KG1 (cell line): ENCODE measurements around the gene DMAP1.
"Not testable (repeated sequence)": the region's sequence is repeated elsewhere in the genome, so short reads cannot be mapped to it uniquely, and the experiment has no call there.

Experiments
- DNase-seq: peaks from one replicate; lab custom pipeline; 2025; lab: John Stamatoyannopoulos, UW

The DMAP1 gene

GRCh38 chr1:44213222-44214112 lies at the start of gene DMAP1:
Gene DMAP1 (plus strand): TSS chr1:44213471. CDS start chr1:44213754, 283 bp downstream.
- DNase-seq = peak; percentile 84

- DNase-seq = no peak
Observed at GRCh38 chr1:44168520-44169098, 44.7 kb upstream of the DMAP1 start.

- DNase-seq = no peak
Observed at GRCh38 chr1:44170281-44170823, 42.9 kb upstream of the DMAP1 start.

GRCh38 chr1:44174630-44175029 lies 38.6 kb upstream of the DMAP1 start:
- no peak for DNase-seq

GRCh38 chr1:44200336-44200735 lies 12.9 kb upstream of the DMAP1 start:
- DNase-seq = no peak

- DNase-seq = not testable (repeated sequence)
Observed at GRCh38 chr1:44206545-44206944, 6.7 kb upstream of the DMAP1 start.

- DNase-seq = no peak
Observed at GRCh38 chr1:44208226-44208625, 5.0 kb upstream of the DMAP1 start.

GRCh38 chr1:44210595-44210994 lies 2.7 kb upstream of the DMAP1 start:
- DNase-seq = no peak

- DNase-seq = no peak
Observed at GRCh38 chr1:44212355-44213221, 683 bp upstream of the DMAP1 start.

GRCh38 chr1:44217809-44218410 lies 4.6 kb downstream of the DMAP1 start:
- DNase-seq = peak; percentile 38

- DNase-seq = no peak
Observed at GRCh38 chr1:44218503-44219300, 5.4 kb downstream of the DMAP1 start.

- no peak for DNase-seq
Observed at GRCh38 chr1:44219301-44219626, 6.0 kb downstream of the DMAP1 start.

GRCh38 chr1:44220001-44220751 lies 6.9 kb downstream of the DMAP1 start:
- DNase-seq = no peak

GRCh38 chr1:44220755-44221154 lies 7.5 kb downstream of the DMAP1 start:
- DNase-seq = no peak

GRCh38 chr1:44221769-44222168 lies 8.5 kb downstream of the DMAP1 start:
- no peak for DNase-seq

- DNase-seq = no peak
Observed at GRCh38 chr1:44222397-44223186, 9.3 kb downstream of the DMAP1 start.

- no peak for DNase-seq
Observed at GRCh38 chr1:44223187-44223610, 9.9 kb downstream of the DMAP1 start.

- no peak for DNase-seq
Observed at GRCh38 chr1:44225761-44226160, 12.5 kb downstream of the DMAP1 start.

GRCh38 chr1:44227211-44227610 lies 13.9 kb downstream of the DMAP1 start:
- DNase-seq = no peak
